Left ventricle myocardium inferior (tissue), 1 donor: ENCODE data around the gene C10orf90. TPM values are rescaled to one million over a fixed set of nuclear protein-coding genes. Genes with fewer than 3 reads are reported as not detected.

ENCODE experiments used
- DNase-seq: peaks from one replicate; pipeline ENCODE4 v3.0.0-alpha.2; 2020
- H3K27ac ChIP-seq: fragments of 200-600 bp; replicated peaks from 2 replicates; pipeline ENCODE4 v1.8.0; 2021
- H3K27me3 ChIP-seq: fragments of 200-600 bp; 2 replicates; pipeline ENCODE4 v1.8.0; 2021; ENCODE audit warnings: low read depth
- H3K36me3 ChIP-seq: fragments of 200-600 bp; 2 replicates; pipeline ENCODE4 v1.8.0; 2021
- H3K4me1 ChIP-seq: fragments of 200-600 bp; 2 replicates; pipeline ENCODE4 v1.8.0; 2021
- H3K4me3 ChIP-seq: fragments of 200-600 bp; 2 replicates; pipeline ENCODE4 v1.8.0; 2021; ENCODE audit warnings: mild to moderate bottlenecking, moderate library complexity
- H3K9me3 ChIP-seq: fragments of 200-600 bp; replicated peaks from 2 replicates; pipeline ENCODE4 v1.8.0; 2021
- intact Hi-C: fragments of 100-400 bp; cut with micrococcal nuclease; formaldehyde crosslinking; loops from one replicate; pipeline ENCODE4 v1.11.0; 2022
- total RNA-seq: library from RNA; stranded (reverse); fragmentation: NEBNext Ultra II Directional; extraction: Animal tissue kit (Norgen Biotek cat#: 25700); gene quantifications from one replicate; pipeline ENCODE4 v1.2.1, GENCODE V29; 2021
- TF ChIP-seq, protein P1 (sequence below): fragments of 200-600 bp; IDR thresholded peaks from 2 replicates; pipeline ENCODE4 v1.8.0; 2021; ENCODE audit warnings: antibody characterized with exemption, mild to moderate bottlenecking, borderline replicate concordance
- donor health status: DM: no; HTN: yes; CAD: no; lungs with severe emphysema.

C10orf90 gene
- total RNA-seq, 1 donor from 2014 or later = not detected

DNA sequence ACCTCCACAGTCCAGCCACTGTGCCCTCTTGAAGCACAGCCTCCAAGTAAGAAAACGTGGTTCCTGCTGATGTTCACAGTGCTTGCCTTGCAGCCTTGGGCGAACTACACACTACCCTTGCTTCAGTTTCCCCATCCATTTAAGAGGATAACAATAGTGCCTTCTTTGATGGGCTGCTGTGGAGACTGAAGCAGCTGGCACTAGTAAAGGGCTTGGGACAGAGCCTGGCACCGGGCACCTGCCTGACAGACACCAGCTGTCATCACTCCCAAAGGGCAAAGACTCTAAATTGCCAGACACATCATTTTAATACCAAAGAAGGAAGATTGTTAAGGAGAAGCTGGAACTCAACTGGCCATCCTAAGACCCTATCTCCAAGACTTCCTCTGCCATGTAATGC, 3.1 kb upstream of the C10orf90 start:
- no peaks in the 10 kb centered on the region for H3K4me1 ChIP-seq
- H3K27me3 ChIP-seq = peaks cover 16% of the 10 kb centered on the region
- no peaks in the 10 kb centered on the region for H3K9me3 ChIP-seq
- H3K4me3 ChIP-seq = no peak overlapping the region
- no peak overlapping the region for H3K27ac ChIP-seq
- no peaks in the 10 kb centered on the region for H3K36me3 ChIP-seq
- DNase-seq = no peak
- TF ChIP-seq, protein P1, sequence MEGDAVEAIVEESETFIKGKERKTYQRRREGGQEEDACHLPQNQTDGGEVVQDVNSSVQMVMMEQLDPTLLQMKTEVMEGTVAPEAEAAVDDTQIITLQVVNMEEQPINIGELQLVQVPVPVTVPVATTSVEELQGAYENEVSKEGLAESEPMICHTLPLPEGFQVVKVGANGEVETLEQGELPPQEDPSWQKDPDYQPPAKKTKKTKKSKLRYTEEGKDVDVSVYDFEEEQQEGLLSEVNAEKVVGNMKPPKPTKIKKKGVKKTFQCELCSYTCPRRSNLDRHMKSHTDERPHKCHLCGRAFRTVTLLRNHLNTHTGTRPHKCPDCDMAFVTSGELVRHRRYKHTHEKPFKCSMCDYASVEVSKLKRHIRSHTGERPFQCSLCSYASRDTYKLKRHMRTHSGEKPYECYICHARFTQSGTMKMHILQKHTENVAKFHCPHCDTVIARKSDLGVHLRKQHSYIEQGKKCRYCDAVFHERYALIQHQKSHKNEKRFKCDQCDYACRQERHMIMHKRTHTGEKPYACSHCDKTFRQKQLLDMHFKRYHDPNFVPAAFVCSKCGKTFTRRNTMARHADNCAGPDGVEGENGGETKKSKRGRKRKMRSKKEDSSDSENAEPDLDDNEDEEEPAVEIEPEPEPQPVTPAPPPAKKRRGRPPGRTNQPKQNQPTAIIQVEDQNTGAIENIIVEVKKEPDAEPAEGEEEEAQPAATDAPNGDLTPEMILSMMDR = no peak
- intact Hi-C loops = no loop called here

DNA sequence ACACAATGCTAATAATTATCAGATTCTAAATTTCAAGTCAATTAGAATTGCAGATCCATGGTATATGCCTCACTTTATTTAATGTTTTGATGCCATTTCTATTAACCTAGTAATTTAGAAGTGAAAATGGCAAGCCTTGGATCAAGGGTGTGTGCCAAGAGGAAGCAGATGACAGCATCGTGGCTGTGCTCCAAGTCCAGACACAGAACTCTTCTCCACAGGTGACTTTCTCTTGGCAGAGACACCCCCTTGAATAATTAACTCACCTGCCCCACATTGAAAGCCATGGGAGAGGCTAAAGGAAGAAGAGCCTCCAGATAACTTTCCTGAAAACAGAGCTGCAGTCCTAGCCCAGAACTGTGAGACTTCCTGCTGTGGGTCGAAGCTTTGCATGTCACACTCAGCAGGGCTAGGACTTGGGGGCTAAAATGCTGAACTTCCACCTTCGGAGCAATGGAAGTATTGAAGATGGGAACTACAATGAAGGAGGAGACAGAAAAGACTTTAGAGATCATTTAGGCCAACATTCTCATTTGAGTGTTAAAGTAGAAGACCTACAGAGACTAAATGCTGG, 996 bp upstream of the C10orf90 start:
- Histone ChIP-seq H3K27ac (no peak overlapping the region), H3K9me3 (no peaks in the 10 kb centered on the region), H3K4me1 (no peaks in the 10 kb centered on the region), H3K27me3 (peaks cover 20% of the 10 kb centered on the region), H3K4me3 (no peak overlapping the region), H3K36me3 (no peaks in the 10 kb centered on the region)
- TF ChIP-seq, protein P1 = no peak
- no peak for DNase-seq
- intact Hi-C loops = no loop called here

DNA sequence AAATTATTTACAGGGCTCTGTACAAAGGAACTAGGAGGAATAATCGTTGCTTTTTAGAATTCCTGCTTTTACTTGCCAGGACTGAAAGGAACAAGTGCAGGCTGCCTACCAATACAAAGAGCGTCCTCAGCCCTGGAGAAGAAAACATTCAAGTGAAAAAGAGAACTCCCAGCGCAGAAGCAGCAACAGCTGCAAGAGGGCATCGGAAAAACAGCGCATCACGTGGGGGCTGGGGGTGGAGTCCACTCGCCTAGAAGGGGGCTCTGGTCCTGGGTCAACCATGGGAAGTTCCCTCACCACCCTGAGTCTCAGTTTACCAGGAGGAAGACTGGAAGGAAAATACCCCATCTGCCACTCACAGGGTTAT, 385 bp upstream of the C10orf90 start:
- intact Hi-C loops = no loop called here
- Histone ChIP-seq H3K9me3 (no peaks in the 10 kb centered on the region), H3K36me3 (no peaks in the 10 kb centered on the region), H3K27me3 (peaks cover 20% of the 10 kb centered on the region), H3K4me1 (no peaks in the 10 kb centered on the region), H3K27ac (no peak overlapping the region), H3K4me3 (no peak overlapping the region)
- TF ChIP-seq, protein P1 = no peak
- DNase-seq = no peak

DNA sequence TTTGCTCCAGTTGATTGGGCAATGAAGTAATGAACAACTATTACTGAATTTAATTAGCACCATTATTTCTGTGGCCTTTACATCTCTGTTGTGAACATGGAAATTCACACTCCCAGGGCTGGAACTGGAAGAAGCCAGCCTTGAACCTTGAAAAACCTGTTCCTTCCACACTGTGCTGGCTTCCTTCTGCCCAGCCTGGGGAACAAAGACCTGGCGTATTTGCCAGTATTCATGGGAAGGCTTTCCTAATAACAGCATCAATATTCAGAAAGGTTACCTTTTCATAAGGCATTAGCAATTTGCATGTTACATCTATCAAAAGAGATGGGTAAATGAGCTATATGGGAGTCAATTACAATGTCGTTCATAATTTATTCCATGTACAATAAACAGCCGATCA, 1.3 kb downstream of the C10orf90 start:
- peaks cover 27% of the 10 kb centered on the region for H3K27me3 ChIP-seq
- intact Hi-C loops = no loop called here
- H3K9me3 ChIP-seq = no peaks in the 10 kb centered on the region
- H3K4me3 ChIP-seq = no peak overlapping the region
- no peak overlapping the region for H3K27ac ChIP-seq
- no peaks in the 10 kb centered on the region for H3K36me3 ChIP-seq
- peaks cover 2% of the 10 kb centered on the region for H3K4me1 ChIP-seq
- DNase-seq = no peak
- TF ChIP-seq, protein P1 = no peak

DNA sequence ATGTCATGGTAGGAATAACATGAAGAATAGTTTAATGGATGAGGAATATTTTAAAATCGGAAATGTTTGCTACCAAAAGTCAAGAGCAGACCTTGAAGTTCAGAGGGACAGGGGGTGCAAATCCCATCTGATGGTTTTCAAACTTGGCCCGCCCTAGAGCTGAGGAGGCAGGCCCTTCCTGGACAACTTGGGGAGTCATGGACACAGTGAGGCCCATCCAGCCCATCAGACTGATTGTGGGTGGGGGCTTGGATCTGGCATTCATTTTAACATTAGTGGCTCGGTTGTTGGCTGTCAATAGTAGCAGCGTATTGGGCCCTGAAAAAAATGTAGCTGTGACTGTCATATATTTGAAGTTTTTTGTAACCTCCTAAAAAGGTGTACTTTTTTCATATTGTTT, 2.0 kb downstream of the C10orf90 start:
- peaks cover 30% of the 10 kb centered on the region for H3K27me3 ChIP-seq
- H3K4me3 ChIP-seq = no peak overlapping the region
- intact Hi-C loops = no loop called here
- TF ChIP-seq, protein P1 = no peak
- H3K36me3 ChIP-seq = no peaks in the 10 kb centered on the region
- H3K4me1 ChIP-seq = peaks cover 8% of the 10 kb centered on the region
- DNase-seq = no peak
- no peak overlapping the region for H3K27ac ChIP-seq
- no peaks in the 10 kb centered on the region for H3K9me3 ChIP-seq

DNA sequence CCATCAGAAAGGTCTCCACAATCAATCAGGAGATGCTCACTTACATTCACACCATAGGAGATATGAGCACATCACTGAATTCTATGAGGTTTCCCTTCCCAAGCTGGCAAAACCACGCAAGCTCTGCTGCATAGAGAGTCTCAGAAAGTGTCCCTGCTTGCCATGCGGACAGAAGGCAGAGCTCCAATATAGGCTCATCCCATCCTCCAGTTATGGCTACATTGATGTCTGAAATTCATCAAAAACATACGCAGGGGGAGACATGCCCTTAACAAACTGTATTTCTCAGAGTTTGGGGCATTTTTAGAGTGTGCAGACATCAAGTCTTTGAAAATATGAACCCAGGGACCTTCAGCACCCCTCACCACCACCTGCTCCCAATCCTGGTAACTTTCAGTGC, 2.9 kb downstream of the C10orf90 start:
- H3K27me3 ChIP-seq = peaks cover 30% of the 10 kb centered on the region
- intact Hi-C loops = no loop called here
- TF ChIP-seq, protein P1 = no peak
- H3K4me1 ChIP-seq = peaks cover 9% of the 10 kb centered on the region
- H3K9me3 ChIP-seq = no peaks in the 10 kb centered on the region
- DNase-seq = no peak
- H3K4me3 ChIP-seq = no peak overlapping the region
- no peaks in the 10 kb centered on the region for H3K36me3 ChIP-seq
- H3K27ac ChIP-seq = no peak overlapping the region
